GM19238 (cell line): ENCODE measurements around the gene SPANXN1.
"Not testable (repeated sequence)": the region's sequence is repeated elsewhere in the genome, so short reads cannot be mapped to it uniquely, and the experiment has no call there.

ENCODE experiments used
- DNase-seq: peaks from one replicate; pipeline ENCODE4 v3.0.0; 2011; ENCODE audit warnings: low spot score; ENCODE audit not compliant: insufficient read length

Gene SPANXN1, protein sequence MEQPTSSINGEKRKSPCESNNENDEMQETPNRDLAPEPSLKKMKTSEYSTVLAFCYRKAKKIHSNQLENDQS

DNA sequence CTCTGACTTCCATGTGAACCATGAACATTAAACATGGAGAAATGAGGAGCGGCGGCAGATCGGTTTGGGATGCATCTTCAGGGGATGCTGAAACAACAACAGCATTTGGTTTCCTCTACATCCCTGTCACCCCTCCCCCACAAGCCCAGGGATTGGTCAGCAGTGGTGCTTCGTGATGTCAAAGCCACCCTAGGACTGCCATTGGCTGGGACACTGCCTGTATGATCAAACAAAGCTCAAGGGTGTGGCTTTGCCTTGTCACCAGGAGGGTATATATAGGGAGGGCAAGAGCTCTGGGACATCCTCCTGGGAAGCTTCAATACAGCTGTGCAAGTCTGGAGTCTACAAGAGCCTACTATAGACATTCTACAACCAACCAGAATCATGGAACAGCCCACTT lies at the start of gene SPANXN1:
Gene SPANXN1, plus strand, starts transcription at position 301 of the 400 bp plus-strand sequence. Its CDS starts 84 bp downstream, at position 385.
- DNase-seq, result not testable (repeated sequence)

DNA sequence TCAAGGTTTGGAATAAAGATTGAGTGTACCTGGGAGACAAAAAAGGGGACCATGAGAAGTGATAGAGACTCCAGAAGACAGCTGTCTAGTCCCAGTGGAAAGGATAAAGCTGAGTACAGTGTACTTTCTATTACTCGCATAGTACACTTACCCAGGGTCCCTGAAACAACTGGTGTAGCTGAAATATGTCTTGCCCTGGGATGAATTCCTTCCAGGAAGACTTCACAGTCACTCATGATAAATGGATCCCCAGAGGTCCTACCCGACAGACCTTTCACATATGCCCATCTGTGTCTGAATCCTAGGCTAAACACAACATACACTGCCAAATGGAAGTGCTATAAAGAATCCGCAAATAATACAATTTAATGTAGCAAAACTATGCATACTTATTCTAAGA lies 48.2 kb upstream of the SPANXN1 start:
- DNase-seq, result no peak

DNA sequence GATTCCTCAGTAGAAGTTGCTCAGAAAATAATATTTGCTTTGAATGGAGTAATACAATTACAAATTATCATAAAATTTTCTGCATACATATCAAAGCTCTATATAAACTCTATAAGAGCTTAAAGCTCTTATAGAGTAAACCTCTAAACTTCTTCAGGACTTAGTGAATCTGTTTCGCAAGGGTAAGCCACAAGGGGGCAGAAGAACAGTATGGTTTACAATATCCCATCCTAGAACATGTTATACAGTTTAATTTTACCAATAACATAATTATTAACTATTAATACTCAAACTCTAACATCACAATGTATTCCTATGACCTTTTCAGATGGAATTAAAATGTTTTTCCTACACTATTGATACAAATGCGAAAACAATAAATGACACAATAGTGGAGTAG lies 33.8 kb upstream of the SPANXN1 start:
- DNase-seq, result no peak

DNA sequence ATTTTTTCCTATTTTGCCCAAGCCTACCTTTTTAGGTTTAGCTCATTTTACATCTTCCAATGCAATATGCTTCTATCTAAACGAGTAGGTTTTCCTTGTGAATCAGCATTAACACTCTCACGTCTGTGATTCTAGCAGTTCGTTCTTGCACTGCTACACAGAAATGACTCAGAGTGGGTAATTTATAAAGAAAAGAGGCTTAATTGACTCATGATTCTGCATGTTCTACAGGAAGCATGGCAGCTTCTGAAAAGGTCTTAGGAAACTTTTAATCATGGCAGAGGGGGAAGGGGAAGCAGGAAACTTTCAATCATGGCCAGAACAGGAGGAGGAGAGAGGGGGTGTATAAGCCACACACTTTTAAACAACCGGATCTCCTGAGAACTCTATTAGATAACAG lies 44.9 kb downstream of the SPANXN1 start:
- DNase-seq, result no peak
